ENCODE data around the gene AARS2. TPM values are rescaled to one million over a fixed set of nuclear protein-coding genes. Genes with fewer than 3 reads are reported as not detected.

AARS2 gene
- total RNA-seq, 2 donors from 2014 or later, result 9.6 to 17.8 TPM

DNA sequence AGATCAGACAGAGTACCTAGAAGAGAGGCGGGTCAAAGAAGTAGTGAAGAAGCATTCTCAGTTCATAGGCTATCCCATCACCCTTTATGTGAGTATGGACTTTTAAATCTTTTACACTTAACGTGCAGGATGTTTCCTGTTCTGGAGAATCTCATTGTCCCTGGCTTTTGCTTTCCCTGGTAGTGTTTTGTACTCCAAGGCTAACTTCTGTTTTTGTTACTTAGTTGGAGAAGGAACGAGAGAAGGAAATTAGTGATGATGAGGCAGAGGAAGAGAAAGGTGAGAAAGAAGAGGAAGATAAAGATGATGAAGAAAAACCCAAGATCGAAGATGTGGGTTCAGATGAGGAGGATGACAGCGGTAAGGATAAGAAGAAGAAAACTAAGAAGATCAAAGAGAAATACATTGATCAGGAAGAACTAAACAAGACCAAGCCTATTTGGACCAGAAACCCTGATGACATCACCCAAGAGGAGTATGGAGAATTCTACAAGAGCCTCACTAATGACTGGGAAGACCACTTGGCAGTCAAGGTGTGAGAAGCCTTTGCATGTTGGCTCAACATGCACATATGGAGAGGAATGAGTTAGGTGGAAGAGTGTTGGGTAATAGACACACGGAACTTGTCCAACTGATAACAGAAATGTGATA is 63.0 kb downstream of the AARS2 start:
- peaks cover 44 to 54% of the 10 kb centered on the region in 2 donors for H3K36me3 ChIP-seq (replicated peaks in 1 of 2; ENCODE audit: insufficient read depth in 1 of 2, low read depth in 2 of 2)
- H3K4me3 ChIP-seq, result no peak overlapping the region
- H3K9me3 ChIP-seq, result no peaks in the 10 kb centered on the region
- DNase-seq, result no peak
- 53 to 61% methylated on average over 6 of the region's 6 CpGs for WGBS, 2 donors
- peaks cover 72% of the 10 kb centered on the region for H3K4me1 ChIP-seq
- intact Hi-C loops (cut with DNase I), result no loop called here
- ATAC-seq, result no peak
- peak overlapping the region in 1 of 4 donors; percentile 13 for H3K27ac ChIP-seq
- TF ChIP-seq, protein P1, sequence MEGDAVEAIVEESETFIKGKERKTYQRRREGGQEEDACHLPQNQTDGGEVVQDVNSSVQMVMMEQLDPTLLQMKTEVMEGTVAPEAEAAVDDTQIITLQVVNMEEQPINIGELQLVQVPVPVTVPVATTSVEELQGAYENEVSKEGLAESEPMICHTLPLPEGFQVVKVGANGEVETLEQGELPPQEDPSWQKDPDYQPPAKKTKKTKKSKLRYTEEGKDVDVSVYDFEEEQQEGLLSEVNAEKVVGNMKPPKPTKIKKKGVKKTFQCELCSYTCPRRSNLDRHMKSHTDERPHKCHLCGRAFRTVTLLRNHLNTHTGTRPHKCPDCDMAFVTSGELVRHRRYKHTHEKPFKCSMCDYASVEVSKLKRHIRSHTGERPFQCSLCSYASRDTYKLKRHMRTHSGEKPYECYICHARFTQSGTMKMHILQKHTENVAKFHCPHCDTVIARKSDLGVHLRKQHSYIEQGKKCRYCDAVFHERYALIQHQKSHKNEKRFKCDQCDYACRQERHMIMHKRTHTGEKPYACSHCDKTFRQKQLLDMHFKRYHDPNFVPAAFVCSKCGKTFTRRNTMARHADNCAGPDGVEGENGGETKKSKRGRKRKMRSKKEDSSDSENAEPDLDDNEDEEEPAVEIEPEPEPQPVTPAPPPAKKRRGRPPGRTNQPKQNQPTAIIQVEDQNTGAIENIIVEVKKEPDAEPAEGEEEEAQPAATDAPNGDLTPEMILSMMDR (IDR thresholded peaks at IDR 0.05), result no peak
- no peak for TF ChIP-seq POLR2A (IDR thresholded peaks at IDR 0.05)
- no peaks in the 10 kb centered on the region for H3K27me3 ChIP-seq

MicroRNAs within 50 kb of the gene (microRNA counts, 767-probe panel; counts per million panel counts)
- microRNA hsa-miR-4647, result 0 to 736 counts per million in 2 donors

Other genes with a start within 250 kb of the AARS2 start
- 10 to 100 TPM; 14.8 to 20.8 TPM for gene MRPL14, start 185.9 kb downstream of the AARS2 start, total RNA-seq
- gene TMEM63B, start 185.8 kb downstream of the AARS2 start, total RNA-seq, result 10 to 100 TPM in 1 of 2 donors, 1 to 10 TPM in 1; 7.6 to 11.9 TPM
- gene CAPN11, start 154.5 kb downstream of the AARS2 start, total RNA-seq, result under 1 TPM in 1 of 2 donors, not detected in 1; 0.66 TPM
- 1 to 10 TPM in 1 of 2 donors, not detected in 1; 4.2 TPM for gene MYMX, start 96.4 kb downstream of the AARS2 start, total RNA-seq
- gene SLC29A1, start 89.8 kb downstream of the AARS2 start, total RNA-seq, result 10 to 100 TPM; 44.8 to 90.3 TPM
- gene HSP90AB1, start 66.2 kb downstream of the AARS2 start, total RNA-seq, result 100 to 1,000 TPM; 269 to 441 TPM
- 10 to 100 TPM; 31.1 to 33.9 TPM for gene SLC35B2, start 55.8 kb downstream of the AARS2 start, total RNA-seq
- 10 to 100 TPM; 18.9 to 68.6 TPM for gene NFKBIE, start 47.8 kb downstream of the AARS2 start, total RNA-seq
- under 1 TPM; under 0.01 to 0.66 TPM for gene TMEM151B, start 42.9 kb downstream of the AARS2 start, total RNA-seq
- not detected for gene SPATS1, start 29.3 kb upstream of the AARS2 start, total RNA-seq
- gene CDC5L, start 74.4 kb upstream of the AARS2 start, total RNA-seq, result 10 to 100 TPM; 10.2 to 11.2 TPM

Data from body of pancreas (tissue), 4 donors.